Heart right ventricle (tissue), 16 donors: ENCODE data around the gene OR4K2. TPM values are rescaled to one million over a fixed set of nuclear protein-coding genes. Genes with fewer than 3 reads are reported as not detected.

Experiments
- ATAC-seq, 8 donors: fragments of 200-7000 bp; cut with Tn5 transposase; one replicate each; pipeline ENCODE4 v1.9.1; 2020; ENCODE audit warnings: mild to moderate bottlenecking in 8 of 8, moderate library complexity in 8 of 8, moderate number of reproducible peaks in 1 of 8
- DNase-seq, 2 donors: peaks; one replicate each; pipeline ENCODE4 v3.0.0-alpha.2; 2020
- H3K27ac ChIP-seq, 10 donors: fragments of 200-600 bp; sonication (generic) in 2 of 10; one replicate each; pipeline versions ENCODE4 v1.5.0 to v1.8.0; 2020 to 2022; ENCODE audit warnings: mild to moderate bottlenecking in 3 of 10
- H3K27me3 ChIP-seq, 7 donors: fragments of 200-600 bp; one replicate each; pipeline ENCODE4 v1.8.0; 2021 to 2022; ENCODE audit warnings: mild to moderate bottlenecking in 2 of 7
- H3K36me3 ChIP-seq, 9 donors: fragments of 200-600 bp; sonication (generic) in 1 of 9; one replicate each; pipeline versions ENCODE4 v1.5.0 to v1.8.0; 2020 to 2022; ENCODE audit warnings: mild to moderate bottlenecking in 2 of 9
- H3K4me1 ChIP-seq, 9 donors: fragments of 200-600 bp; sonication (generic) in 1 of 9; one replicate each; pipeline versions ENCODE4 v1.5.0 to v1.8.0; 2020 to 2022; ENCODE audit warnings: mild to moderate bottlenecking in 4 of 9
- H3K4me3 ChIP-seq, 10 donors: fragments of 200-600 bp; sonication (generic) in 2 of 10; one replicate each; pipeline versions ENCODE4 v1.5.0 to v1.8.0; 2020 to 2022; ENCODE audit warnings: mild to moderate bottlenecking in 7 of 10, moderate library complexity in 2 of 10
- H3K9me3 ChIP-seq, 11 donors: fragments of 200-600 bp in 10 of 11; sonication (generic) in 2 of 11; one replicate each; pipeline versions ENCODE4 v1.5.0 to v1.8.0; 2013 to 2022; ENCODE audit warnings: mild to moderate bottlenecking in 2 of 11, control low read depth in 1 of 11, moderate library complexity in 1 of 11
- WGBS, 2 donors: extraction: QIAGEN DNeasy Blood & Tissue Kit; methylation state at CpG; one replicate each; pipeline ENCODE4 v1.1.7; 2013; ENCODE audit warnings: inconsistent platforms in 1 of 2; 5-methylcytosine and 5-hydroxymethylcytosine counted together
- intact Hi-C, 10 donors: fragments of 100-400 bp; cut with DNase I; formaldehyde crosslinking; loops; one replicate each; pipeline versions ENCODE4 v1.11.1 to v1.14.2; 2022
- polyA plus RNA-seq, 2 donors: library from polyadenylated mRNA; stranded (reverse); fragments of 200-250 nt; gene quantifications; one replicate each; pipeline ENCODE4 v1.2.3, GENCODE V29; 2013
- total RNA-seq, 10 donors: library from RNA; stranded (reverse); fragmentation: NEBNext Ultra II Directional in 3 of 10; extraction: Animal tissue kit (Norgen Biotek cat#: 25700) in 3 of 10; gene quantifications; one replicate each; pipeline versions ENCODE4 v1.2.1 to v1.2.4, GENCODE V29; 2021 to 2023
- TF ChIP-seq, protein P1 (sequence below), 9 donors: fragments of 200-600 bp; sonication (generic) in 2 of 9; IDR thresholded peaks; one replicate each; pipeline versions ENCODE4 v1.5.0 to v1.8.0; 2021 to 2022; ENCODE audit warnings: antibody characterized with exemption in 9 of 9, mild to moderate bottlenecking in 5 of 9, moderate library complexity in 1 of 9
- donor health status: Arrhythmogenic right ventricular cardiomyopathy.
- donor health status: ischemic (EF 13 %, LVEDD 7.1; RV severe dilation, severe dysfunction).
- donor health status: healthy with polysubstance abuse.
- donor health status: DM: no; HTN: yes; CAD: no.
- donor health status: DM: no; HTN: no; CAD: no.
- donor health status: ischemic (EF 25% LVEDD 6.9; RV normal size, moderate dysfunction).
- donor health status: ischemic (EF 25% LVEDD 5.7; RV mildly dilated, moderate dysfunction).
- donor health status: healthy.
- donor health status: DM: yes; HTN: yes; CAD: no.
- donor health status: Ischemic cardiomyopathy.
- donor health status: ischemic (EF 35%, LVEDD 5.7; RV mildly dilated, moderate dysfunction).
- donor health status: nonischemic (EF 11% LVEDD 7.7; RV severe dilation, severe dysfunction).
- donor health status: DM: yes; HTN: yes; CAD: no.
- donor health status: PGD.
- donor health status: ischemic (EF 29% LVEDD 5.4; RV normal size, mild dysfunction).
- donor health status: nonischemic (EF 23%, LVEDD 6.1; RV moderate dilation, normal function).

Gene OR4K2
- total and polyA plus RNA-seq, 12 donors, result not detected

DNA sequence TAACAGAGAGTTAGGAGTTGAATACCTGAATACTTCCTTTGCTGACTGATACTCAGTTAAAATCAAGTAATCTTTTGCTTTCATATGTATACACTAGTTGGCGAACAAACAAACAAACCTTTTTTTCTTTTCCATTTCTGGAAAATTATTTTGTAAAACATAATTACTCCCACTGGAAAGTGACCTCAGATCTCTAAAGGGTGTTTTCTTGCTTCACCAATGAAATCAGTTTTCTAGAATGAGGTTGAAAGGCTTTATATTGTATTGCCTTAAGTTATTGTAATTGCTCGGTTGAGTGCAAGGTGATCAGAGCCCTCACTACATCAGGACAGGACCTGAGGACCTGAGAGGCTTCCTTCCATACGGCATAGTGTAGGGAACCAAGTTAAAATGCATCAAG is 55.7 kb downstream of the OR4K2 start, which contains the start of gene OR4K1:
TSS of gene OR4K1 (plus strand) at position 301 of the 400 bp plus-strand sequence. CDS start 4,750 bp downstream, outside the sequence.
- no peak within 1 kb of the TSS for H3K27ac ChIP-seq
- 46 to 50% methylated on average over 3 of the region's 3 CpGs for WGBS, 2 donors
- intact Hi-C loops, result no loop called here

More for the DNA sequence above, 55.7 kb downstream of the OR4K2 start, which contains the start of gene OR4K1:
- Histone ChIP-seq H3K9me3 (peaks cover 0 to 9% (median 0%) of the 10 kb centered on the region in 11 donors), H3K4me3 (no peak within 1 kb of the TSS), H3K27me3 (no peaks in the 10 kb centered on the region), H3K4me1 (no peaks in the 10 kb centered on the region), H3K36me3 (no peaks in the 10 kb centered on the region)
- ATAC-seq (no peak), DNase-seq (no peak)
- TF ChIP-seq, protein P1, sequence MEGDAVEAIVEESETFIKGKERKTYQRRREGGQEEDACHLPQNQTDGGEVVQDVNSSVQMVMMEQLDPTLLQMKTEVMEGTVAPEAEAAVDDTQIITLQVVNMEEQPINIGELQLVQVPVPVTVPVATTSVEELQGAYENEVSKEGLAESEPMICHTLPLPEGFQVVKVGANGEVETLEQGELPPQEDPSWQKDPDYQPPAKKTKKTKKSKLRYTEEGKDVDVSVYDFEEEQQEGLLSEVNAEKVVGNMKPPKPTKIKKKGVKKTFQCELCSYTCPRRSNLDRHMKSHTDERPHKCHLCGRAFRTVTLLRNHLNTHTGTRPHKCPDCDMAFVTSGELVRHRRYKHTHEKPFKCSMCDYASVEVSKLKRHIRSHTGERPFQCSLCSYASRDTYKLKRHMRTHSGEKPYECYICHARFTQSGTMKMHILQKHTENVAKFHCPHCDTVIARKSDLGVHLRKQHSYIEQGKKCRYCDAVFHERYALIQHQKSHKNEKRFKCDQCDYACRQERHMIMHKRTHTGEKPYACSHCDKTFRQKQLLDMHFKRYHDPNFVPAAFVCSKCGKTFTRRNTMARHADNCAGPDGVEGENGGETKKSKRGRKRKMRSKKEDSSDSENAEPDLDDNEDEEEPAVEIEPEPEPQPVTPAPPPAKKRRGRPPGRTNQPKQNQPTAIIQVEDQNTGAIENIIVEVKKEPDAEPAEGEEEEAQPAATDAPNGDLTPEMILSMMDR (IDR thresholded peaks at IDR 0.05), result no peak

Other genes starting within 250 kb of the OR4K2 start
- gene OR11H2, start 161.3 kb upstream of the OR4K2 start, total RNA-seq, result not detected
- gene OR11H2, start 161.3 kb upstream of the OR4K2 start, polyA plus RNA-seq, result not detected
- gene OR4Q3, start 131.6 kb upstream of the OR4K2 start, total RNA-seq, result not detected
- not detected for gene OR4Q3, start 131.6 kb upstream of the OR4K2 start, polyA plus RNA-seq
- gene OR4M1, start 101.6 kb upstream of the OR4K2 start, total RNA-seq, result not detected
- not detected for gene OR4M1, start 101.6 kb upstream of the OR4K2 start, polyA plus RNA-seq
- gene OR4N2, start 71.4 kb upstream of the OR4K2 start, total RNA-seq, result not detected
- not detected for gene OR4N2, start 71.4 kb upstream of the OR4K2 start, polyA plus RNA-seq
- gene OR4K5, start 45.5 kb downstream of the OR4K2 start, total RNA-seq, result not detected
- gene OR4K5, start 45.5 kb downstream of the OR4K2 start, polyA plus RNA-seq, result not detected
- not detected for gene OR4K1, start 55.8 kb downstream of the OR4K2 start, total RNA-seq
- gene OR4K1, start 55.8 kb downstream of the OR4K2 start, polyA plus RNA-seq, result not detected
- not detected for gene OR4K15, start 100.4 kb downstream of the OR4K2 start, total RNA-seq
- not detected for gene OR4K15, start 100.4 kb downstream of the OR4K2 start, polyA plus RNA-seq
- gene OR4Q2, start 127.0 kb downstream of the OR4K2 start, total RNA-seq, result not detected
- not detected for gene OR4Q2, start 127.0 kb downstream of the OR4K2 start, polyA plus RNA-seq
- gene OR4K14, start 144.2 kb downstream of the OR4K2 start, total RNA-seq, result not detected
- gene OR4K14, start 144.2 kb downstream of the OR4K2 start, polyA plus RNA-seq, result not detected
- gene OR4K13, start 160.9 kb downstream of the OR4K2 start, total RNA-seq, result not detected
- gene OR4K13, start 160.9 kb downstream of the OR4K2 start, polyA plus RNA-seq, result not detected
- gene OR4L1, start 184.9 kb downstream of the OR4K2 start, total RNA-seq, result not detected
- gene OR4L1, start 184.9 kb downstream of the OR4K2 start, polyA plus RNA-seq, result not detected
- not detected for gene OR4K17, start 235.6 kb downstream of the OR4K2 start, total RNA-seq
- not detected for gene OR4K17, start 235.6 kb downstream of the OR4K2 start, polyA plus RNA-seq